Kidney (tissue), 14 donors: ENCODE data around the gene RAC2. TPM values are rescaled to one million over a fixed set of nuclear protein-coding genes. Genes with fewer than 3 reads are reported as not detected.
"Not testable (repeated sequence)": the region's sequence is repeated elsewhere in the genome, so short reads cannot be mapped to it uniquely, and the experiment has no call there.

Experiments
- DNase-seq, 5 donors: peaks; one replicate each; pipeline ENCODE4 v3.0.0-alpha.2; 2013 to 2020
- FAIRE-seq: peaks from 2 replicates; lab custom pipeline; 2012; peaks lifted over from hg19 to GRCh38; lab: Jason Lieb, UNC
- H3K27ac ChIP-seq, 2 donors: one replicate each; pipeline ENCODE4 v1.7.0; 2013; ENCODE audit warnings: low read depth in 2 of 2, low read length in 2 of 2, inconsistent platforms in 1 of 2
- H3K27me3 ChIP-seq: one replicate; pipeline ENCODE4 v1.7.1; 2013; ENCODE audit warnings: low read length, inconsistent platforms; ENCODE audit not compliant: control insufficient read depth, insufficient read depth
- H3K36me3 ChIP-seq, 3 donors: one replicate each; pipeline versions ENCODE4 v1.7.0 to v1.7.1; 2013; ENCODE audit warnings: low read length in 3 of 3, control low read depth in 1 of 3, inconsistent platforms in 1 of 3; ENCODE audit not compliant: insufficient read depth in 3 of 3, control insufficient read depth in 2 of 3
- H3K4me1 ChIP-seq, 3 donors: one replicate each; pipeline versions ENCODE4 v1.7.0 to v1.7.1; 2013; ENCODE audit warnings: low read length in 3 of 3, inconsistent platforms in 1 of 3, low read depth in 1 of 3; ENCODE audit not compliant: control insufficient read depth in 2 of 3, insufficient read depth in 2 of 3
- H3K4me3 ChIP-seq, 3 donors: one replicate each; pipeline versions ENCODE4 v1.7.0 to v1.8.1; 2013; ENCODE audit warnings: low read length in 3 of 3, control low read depth in 1 of 3, inconsistent platforms in 1 of 3
- H3K9ac ChIP-seq, 3 donors: one replicate each; pipeline versions ENCODE4 v1.7.0 to v1.7.1; 2013; ENCODE audit warnings: low read length in 3 of 3, control low read depth in 1 of 3, inconsistent platforms in 1 of 3
- H3K9me3 ChIP-seq, 3 donors: one replicate each; pipeline versions ENCODE4 v1.7.0 to v1.7.1; 2013; ENCODE audit warnings: low read length in 3 of 3, control low read depth in 1 of 3, inconsistent platforms in 1 of 3; ENCODE audit not compliant: control insufficient read depth in 2 of 3, insufficient read depth in 1 of 3
- intact Hi-C: fragments of 100-400 bp; cut with DNase I; formaldehyde crosslinking; loops from one replicate; pipeline ENCODE4 v1.11.1; 2022
- polyA plus RNA-seq: library from polyadenylated mRNA; stranded (reverse); fragments of 350-450 nt; fragmentation: Illumina TruSeq; extraction: RNeasy Lipid Tissue Mini Kit (QIAGEN cat#74804); gene quantifications from one replicate; pipeline ENCODE4 v1.2.3, GENCODE V29; 2014; ENCODE audit warnings: low read depth, low replicate concordance; ENCODE audit not compliant: insufficient read depth
- total RNA-seq: library from RNA; stranded (reverse); fragmentation: NEBNext Ultra II Directional; extraction: Animal tissue kit (Norgen Biotek cat#: 25700); gene quantifications from one replicate; pipeline ENCODE4 v1.2.1, GENCODE V29; 2021
- TF ChIP-seq, protein P1 (sequence below): IDR thresholded peaks from 3 replicates; pipeline ENCODE4 v1.5.1; 2012; ENCODE audit warnings: mild to moderate bottlenecking, moderate library complexity, borderline replicate concordance; ENCODE audit not compliant: insufficient read depth; ENCODE audit errors: extremely low read depth
- donor health status: control.
- donor health status: control.
- donor health status: control.
- donor health status: control.
- donor health status: control.
- donor health status: DM: yes; HTN: yes; CAD: no.
- donor health status: Normal renal cell carcinoma (clear cell type).

RAC2 gene
- total and polyA plus RNA-seq, 2 donors from 2014 or later, result 4.5 to 38.6 TPM

DNA sequence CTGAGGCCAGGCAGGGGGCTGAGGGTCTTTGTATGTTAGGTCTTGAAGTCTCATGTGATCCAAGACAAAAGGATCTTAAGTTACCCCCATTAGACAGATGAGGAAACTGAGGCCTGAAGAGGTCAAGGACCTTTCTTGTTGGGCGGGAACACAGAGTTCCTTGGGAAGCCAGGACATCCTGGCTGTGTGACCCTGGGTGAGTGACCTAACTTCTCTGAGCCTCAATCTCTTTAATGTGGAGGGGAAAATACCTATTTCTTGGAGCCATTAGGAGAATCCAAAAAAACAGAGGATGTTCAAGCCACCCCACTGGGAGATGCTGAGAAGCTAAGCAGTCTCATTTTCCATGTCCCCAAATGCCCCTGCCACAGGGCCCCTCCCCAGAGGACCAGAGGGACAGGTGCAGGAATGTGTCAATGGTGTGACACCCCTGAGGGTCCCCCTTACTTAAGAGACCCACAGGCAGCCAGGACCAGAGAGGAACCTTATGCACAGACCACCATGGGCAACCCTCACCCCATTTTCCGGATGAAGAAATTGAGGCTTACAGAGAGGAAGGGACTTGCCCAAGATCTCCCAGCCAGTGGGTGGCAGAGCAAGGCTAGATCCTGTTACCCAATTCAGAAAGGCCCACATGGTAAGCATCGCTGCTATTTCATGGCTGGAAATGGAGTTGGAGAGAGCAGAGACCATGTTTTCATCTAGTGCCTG, 8.0 kb downstream of the RAC2 start:
- H3K9me3 ChIP-seq, result no peaks in the 10 kb centered on the region
- FAIRE-seq (no peak), DNase-seq (peak in 1 of 5 donors; percentile 24)
- no peak overlapping the region for H3K27ac ChIP-seq
- H3K9ac ChIP-seq, result no peak overlapping the region
- TF ChIP-seq, protein P1, sequence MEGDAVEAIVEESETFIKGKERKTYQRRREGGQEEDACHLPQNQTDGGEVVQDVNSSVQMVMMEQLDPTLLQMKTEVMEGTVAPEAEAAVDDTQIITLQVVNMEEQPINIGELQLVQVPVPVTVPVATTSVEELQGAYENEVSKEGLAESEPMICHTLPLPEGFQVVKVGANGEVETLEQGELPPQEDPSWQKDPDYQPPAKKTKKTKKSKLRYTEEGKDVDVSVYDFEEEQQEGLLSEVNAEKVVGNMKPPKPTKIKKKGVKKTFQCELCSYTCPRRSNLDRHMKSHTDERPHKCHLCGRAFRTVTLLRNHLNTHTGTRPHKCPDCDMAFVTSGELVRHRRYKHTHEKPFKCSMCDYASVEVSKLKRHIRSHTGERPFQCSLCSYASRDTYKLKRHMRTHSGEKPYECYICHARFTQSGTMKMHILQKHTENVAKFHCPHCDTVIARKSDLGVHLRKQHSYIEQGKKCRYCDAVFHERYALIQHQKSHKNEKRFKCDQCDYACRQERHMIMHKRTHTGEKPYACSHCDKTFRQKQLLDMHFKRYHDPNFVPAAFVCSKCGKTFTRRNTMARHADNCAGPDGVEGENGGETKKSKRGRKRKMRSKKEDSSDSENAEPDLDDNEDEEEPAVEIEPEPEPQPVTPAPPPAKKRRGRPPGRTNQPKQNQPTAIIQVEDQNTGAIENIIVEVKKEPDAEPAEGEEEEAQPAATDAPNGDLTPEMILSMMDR, result no peak
- intact Hi-C loops, result no loop called here
- H3K27me3 ChIP-seq, result no peaks in the 10 kb centered on the region
- H3K4me3 ChIP-seq, result no peak overlapping the region
- no peaks in the 10 kb centered on the region for H3K4me1 ChIP-seq
- no peaks in the 10 kb centered on the region for H3K36me3 ChIP-seq

DNA sequence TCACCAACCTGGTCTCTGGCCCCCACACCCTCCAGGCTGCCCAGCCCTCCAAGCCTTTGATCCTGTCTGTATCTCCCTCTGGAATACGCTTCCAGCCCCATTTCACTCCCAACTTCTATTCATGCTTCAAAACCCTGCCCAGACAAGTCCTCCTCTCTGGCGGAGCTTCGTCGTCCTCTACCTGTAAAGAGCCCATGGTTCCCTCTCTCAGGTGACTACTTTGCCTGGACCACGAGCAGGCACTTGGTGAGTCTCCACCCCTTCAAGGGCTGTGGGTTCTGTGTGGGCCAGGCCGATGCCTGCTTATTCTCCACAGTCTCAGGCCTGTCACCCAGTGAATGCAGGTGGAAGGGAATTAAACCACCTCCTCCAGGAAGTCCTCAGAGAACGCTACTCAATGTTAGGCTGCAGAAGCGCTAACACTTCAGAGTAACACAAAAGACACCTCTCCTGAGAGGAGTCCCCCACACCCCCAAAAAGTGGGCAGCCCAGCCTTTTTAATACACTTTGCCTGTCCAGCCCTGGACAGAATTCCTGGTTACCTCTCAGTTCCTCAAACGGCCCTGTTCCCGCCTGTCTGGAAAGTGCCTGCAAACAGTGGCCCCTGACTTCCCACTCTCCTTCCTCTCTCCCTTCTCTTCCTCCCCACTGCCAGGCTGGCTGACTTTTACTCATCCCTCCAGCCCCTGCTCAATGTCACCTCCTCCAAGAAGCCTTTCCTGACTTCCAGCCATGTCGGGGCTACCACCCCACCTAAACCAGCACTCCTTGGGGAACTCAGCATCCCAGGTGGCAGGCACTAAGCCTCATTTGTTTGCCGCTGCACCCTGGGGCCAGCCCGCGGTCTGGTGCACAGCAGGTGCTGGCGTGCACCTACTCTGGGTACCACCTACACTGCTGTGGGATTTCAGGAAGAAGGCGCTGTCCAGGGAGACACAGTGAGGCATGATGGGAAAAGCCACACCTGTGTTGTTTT, 9.0 kb downstream of the RAC2 start:
- no peak overlapping the region for H3K4me3 ChIP-seq
- H3K27ac ChIP-seq, result no peak overlapping the region
- FAIRE-seq (no peak), DNase-seq (peak in 1 of 5 donors; percentile 24)
- TF ChIP-seq, protein P1, result no peak
- no peak overlapping the region for H3K9ac ChIP-seq
- no peaks in the 10 kb centered on the region for H3K27me3 ChIP-seq
- no peaks in the 10 kb centered on the region for H3K36me3 ChIP-seq
- no peaks in the 10 kb centered on the region for H3K4me1 ChIP-seq
- intact Hi-C loops, result no loop called here
- no peaks in the 10 kb centered on the region for H3K9me3 ChIP-seq

DNA sequence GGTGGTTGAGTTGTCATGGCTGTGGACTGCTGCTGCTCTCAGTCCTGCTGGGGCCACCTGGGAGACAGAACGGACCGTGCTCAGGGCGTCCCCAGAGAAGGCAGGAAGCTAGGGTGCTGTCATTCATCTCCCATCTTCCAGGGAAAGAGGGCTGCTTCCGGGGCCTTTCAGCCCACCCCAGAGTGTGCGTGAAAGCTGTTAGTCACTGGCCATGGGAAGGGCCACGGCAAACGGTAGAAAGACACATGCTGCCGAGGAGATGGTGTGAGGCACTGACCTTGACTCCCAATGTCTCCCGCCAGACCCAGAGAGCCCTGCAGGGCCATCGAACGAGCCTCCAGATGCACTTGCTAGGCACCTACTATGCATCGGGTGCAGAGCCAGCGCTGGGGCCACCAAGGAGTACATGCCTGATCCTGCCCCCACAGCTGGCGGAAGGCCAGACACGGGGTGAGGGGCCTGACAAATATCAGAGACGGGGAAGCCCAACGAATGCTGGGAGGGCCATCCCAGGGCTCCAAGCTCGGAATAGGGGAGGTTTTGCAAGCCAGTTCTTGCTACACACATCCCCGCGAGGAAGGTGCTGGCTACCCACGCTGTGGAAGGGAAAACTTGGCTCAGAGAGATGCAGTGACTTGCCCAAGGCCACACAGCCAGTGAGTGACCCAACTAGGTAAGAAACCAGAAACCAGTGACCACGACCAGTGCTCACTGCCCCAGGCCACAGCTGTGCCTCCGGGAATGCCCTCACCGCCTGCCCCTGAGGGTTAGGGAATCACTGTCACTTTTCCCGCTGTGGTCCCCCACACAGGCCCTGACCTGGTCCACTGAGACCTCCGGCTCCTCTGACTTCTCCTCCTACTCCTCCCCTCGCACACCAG, 10.1 kb downstream of the RAC2 start:
- Histone ChIP-seq H3K4me1 (no peaks in the 10 kb centered on the region), H3K9me3 (no peaks in the 10 kb centered on the region), H3K4me3 (no peak overlapping the region), H3K27ac (no peak overlapping the region), H3K9ac (no peak overlapping the region), H3K27me3 (no peaks in the 10 kb centered on the region), H3K36me3 (no peaks in the 10 kb centered on the region)
- FAIRE-seq (no peak), DNase-seq (peak in 2 of 5 donors; percentile 38 to 62)
- intact Hi-C loops, result no loop called here
- TF ChIP-seq, protein P1, result no peak

DNA sequence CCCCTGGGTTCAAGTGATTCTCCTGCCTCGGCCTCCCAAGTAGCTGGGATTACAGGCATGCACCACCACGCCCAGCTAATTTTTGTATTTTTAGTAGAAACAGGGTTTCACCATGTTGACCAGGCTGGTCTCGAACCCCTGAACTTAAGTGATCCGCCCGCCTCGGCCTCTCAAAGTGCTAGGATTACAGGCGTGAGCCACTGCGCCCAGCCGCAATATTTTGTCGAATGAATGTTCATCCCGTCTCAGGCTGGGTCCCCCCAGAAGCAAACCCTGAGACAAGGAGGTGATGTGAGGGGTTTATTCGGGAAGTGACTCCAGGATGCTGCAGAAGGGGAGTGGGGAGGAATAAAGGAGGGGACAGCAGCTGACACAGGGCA, 10.7 kb downstream of the RAC2 start:
- H3K36me3 ChIP-seq, H3K4me1 ChIP-seq, H3K9me3 ChIP-seq, intact Hi-C loops, H3K27ac ChIP-seq, H3K4me3 ChIP-seq, H3K27me3 ChIP-seq, FAIRE-seq, H3K9ac ChIP-seq: not testable (repeated sequence)
- peak in 1 of 5 donors; percentile 20 for DNase-seq
